SU-DHL-6 (cell line): ENCODE data around the gene COL4A1.

ENCODE experiments used
- EZH2phosphoT487 ChIP-seq: fragments of 200-600 bp; sonication (generic), shearing (Covaris generic); conservative IDR thresholded peaks from 2 replicates; pipeline ENCODE4 v1.6.1; 2018; ENCODE audit warnings: mild to moderate bottlenecking, antibody characterized with exemption, low read length, moderate library complexity, mixed read lengths
- TF ChIP-seq, protein P1 (sequence below): fragments of 200-600 bp; sonication (generic); IDR thresholded peaks from one replicate; pipeline ENCODE4 v1.5.1; 2017; ENCODE audit warnings: antibody characterized with exemption, mild to moderate bottlenecking, low read length, moderate library complexity; ENCODE audit not compliant: insufficient read depth, poor library complexity, severe bottlenecking

DNA sequence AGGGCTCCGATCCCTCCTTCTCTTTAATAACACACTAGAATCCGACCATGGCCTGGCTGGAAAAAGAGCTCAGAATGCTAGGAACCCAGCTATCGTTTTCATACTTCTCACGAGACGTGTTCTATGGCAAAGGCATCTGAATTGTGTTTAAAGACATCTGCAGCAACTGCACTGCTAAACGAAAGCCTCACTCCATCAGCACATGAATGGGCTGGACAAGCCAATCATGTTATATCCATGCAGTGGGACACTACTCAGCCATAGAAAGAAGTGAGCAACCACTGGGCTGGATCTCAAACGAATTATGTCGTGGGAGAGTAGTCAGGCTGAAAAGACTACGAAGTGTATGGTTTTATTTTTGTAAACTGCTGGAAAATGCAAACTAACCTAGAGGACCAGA lies 136.1 kb downstream of the COL4A1 start:
- TF ChIP-seq, protein P1, sequence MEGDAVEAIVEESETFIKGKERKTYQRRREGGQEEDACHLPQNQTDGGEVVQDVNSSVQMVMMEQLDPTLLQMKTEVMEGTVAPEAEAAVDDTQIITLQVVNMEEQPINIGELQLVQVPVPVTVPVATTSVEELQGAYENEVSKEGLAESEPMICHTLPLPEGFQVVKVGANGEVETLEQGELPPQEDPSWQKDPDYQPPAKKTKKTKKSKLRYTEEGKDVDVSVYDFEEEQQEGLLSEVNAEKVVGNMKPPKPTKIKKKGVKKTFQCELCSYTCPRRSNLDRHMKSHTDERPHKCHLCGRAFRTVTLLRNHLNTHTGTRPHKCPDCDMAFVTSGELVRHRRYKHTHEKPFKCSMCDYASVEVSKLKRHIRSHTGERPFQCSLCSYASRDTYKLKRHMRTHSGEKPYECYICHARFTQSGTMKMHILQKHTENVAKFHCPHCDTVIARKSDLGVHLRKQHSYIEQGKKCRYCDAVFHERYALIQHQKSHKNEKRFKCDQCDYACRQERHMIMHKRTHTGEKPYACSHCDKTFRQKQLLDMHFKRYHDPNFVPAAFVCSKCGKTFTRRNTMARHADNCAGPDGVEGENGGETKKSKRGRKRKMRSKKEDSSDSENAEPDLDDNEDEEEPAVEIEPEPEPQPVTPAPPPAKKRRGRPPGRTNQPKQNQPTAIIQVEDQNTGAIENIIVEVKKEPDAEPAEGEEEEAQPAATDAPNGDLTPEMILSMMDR = no peak
- no peak for TF ChIP-seq EZH2phosphoT487
